HepG2 (cell line): ENCODE data around the gene SPTB.

Experiments used
- EP300 ChIP-seq, 3 experiments: sonication (generic) in 1 of 3; formaldehyde crosslinking in 1 of 3; IDR thresholded peaks; 2 replicates each; pipeline versions ENCODE4 v1.5.1 to v1.6.1; 2011 to 2020; ENCODE audit warnings: low read depth in 2 of 3, low read length in 2 of 3, borderline replicate concordance in 1 of 3, improper control_type of control experiment in 1 of 3, mild to moderate bottlenecking in 1 of 3, missing genetic modification reagents in 1 of 3, moderate library complexity in 1 of 3
- MIER2 ChIP-seq: IDR thresholded peaks from 2 replicates; pipeline ENCODE4 v1.6.1; 2016; ENCODE audit warnings: missing biosample characterization, missing genetic modification reagents
- POLR2AphosphoS5 ChIP-seq: IDR thresholded peaks from 2 replicates; pipeline ENCODE4 v1.6.1; 2012; ENCODE audit warnings: low read depth, low read length
- TF ChIP-seq, protein P1 (sequence below), 2 experiments: sonication (generic) in 1 of 2; formaldehyde crosslinking in 1 of 2; IDR thresholded peaks; 2 replicates each; pipeline versions ENCODE4 v1.5.1 to v1.6.1; 2011 to 2020; ENCODE audit warnings: borderline replicate concordance in 1 of 2, low read depth in 1 of 2, low read length in 1 of 2, mild to moderate bottlenecking in 1 of 2, missing genetic modification reagents in 1 of 2, moderate library complexity in 1 of 2

DNA sequence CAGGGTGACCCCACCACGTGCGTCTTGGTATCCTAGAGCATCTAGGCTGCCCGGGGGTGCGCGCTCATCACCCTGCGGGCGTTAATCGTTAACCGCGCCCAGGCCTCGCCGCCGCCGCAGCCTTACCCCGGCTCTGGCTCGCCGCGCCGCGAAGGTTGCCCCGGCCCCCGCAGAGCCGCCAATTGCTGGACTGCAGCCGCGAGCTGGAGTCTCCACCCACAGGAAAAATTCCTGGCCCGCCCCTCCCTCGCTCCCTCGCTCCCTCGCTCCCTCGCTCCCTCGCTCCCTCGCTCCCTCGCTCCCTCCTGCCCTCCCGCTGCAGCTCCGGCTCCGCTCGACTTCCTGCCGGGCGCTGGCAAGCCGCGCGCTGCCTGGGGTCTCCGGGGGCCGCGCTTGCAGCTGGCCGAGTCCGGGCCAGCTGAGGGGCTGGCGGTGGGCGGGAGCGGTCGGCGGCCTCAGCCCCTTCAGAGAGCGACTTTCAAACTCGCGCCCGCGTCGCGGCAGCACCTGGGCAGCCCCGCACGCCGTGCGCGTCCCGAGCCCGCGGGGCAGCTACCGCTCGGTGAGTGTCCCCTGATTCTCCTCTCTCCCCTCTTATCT, 175.5 kb downstream of the SPTB start, which contains the start of gene PLEKHG3:
- TF ChIP-seq EP300 (IDR thresholded peaks at IDR 0.05; ENCODE audit: low read depth in 2 of 2, low read length in 2 of 2) (no peak), EP300 (CRISPR knock-in tag; IDR thresholded peaks at IDR 0.05; ENCODE audit: borderline replicate concordance) (no peak), POLR2AphosphoS5 (no peak), MIER2 (no peak)
- TF ChIP-seq, protein P1, sequence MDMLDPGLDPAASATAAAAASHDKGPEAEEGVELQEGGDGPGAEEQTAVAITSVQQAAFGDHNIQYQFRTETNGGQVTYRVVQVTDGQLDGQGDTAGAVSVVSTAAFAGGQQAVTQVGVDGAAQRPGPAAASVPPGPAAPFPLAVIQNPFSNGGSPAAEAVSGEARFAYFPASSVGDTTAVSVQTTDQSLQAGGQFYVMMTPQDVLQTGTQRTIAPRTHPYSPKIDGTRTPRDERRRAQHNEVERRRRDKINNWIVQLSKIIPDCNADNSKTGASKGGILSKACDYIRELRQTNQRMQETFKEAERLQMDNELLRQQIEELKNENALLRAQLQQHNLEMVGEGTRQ (IDR thresholded peaks at IDR 0.05; ENCODE audit: low read depth, low read length), result no peak
- TF ChIP-seq, protein P1 (CRISPR knock-in tag; IDR thresholded peaks at IDR 0.05; ENCODE audit: borderline replicate concordance), result peak; percentile 30; the same call in 1 of the 2 replicates
